Inferior parietal cortex (tissue), 1 donor: Measurements from ENCODE around the gene SNAP29.
"Not testable (repeated sequence)": the region's sequence is repeated elsewhere in the genome, so short reads cannot be mapped to it uniquely, and the experiment has no call there.

Source experiments
- DNase-seq: peaks from one replicate; pipeline ENCODE4 v3.0.0-alpha.2; 2016; ENCODE audit errors: extremely low spot score

The SNAP29 gene

DNA sequence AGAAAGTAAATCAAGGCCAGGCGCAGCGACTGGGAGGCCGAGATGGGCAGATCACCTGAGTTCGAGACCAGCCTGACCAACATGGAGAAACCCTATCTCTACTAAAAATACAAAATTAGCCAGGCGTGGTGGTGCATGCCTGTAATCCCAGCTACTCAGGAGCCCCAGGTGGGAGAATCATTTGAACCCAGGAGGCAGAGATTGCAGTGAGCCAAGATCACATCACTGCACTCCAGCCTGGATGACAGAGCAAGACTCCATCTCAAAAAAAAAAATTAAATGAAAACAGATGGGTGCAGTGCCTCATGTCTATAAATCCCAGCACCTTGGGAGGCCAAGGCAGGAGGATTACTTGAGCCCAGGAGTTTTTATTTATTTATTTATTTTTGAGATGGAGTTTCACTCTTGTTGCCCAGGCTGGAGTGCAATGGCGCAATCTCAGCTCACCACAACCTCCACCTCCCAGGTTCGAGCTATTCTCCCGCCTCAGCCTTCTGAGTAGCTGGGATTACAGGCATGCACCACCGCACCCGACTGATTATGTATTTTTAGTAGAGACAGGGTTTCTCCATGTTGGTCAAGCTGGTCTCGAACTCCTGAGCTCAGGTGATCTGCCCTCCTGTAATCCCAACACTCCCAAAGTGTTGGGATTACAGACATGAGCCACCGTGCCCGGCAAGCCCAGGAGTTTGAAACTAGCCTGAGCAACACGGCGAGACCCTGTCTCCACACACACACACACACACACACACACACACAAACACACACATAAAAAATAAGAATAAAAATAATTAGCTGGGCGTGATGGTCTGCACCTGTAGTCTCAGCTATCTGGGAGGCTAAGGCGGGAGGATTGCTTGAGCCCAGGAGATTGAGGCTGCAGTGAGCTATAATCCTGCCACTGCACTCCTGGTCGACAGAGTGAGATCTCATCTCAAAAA is 42.6 kb downstream of the SNAP29 start:
- not testable (repeated sequence) for DNase-seq

GRCh38 chr22:20903093-20903492 is 44.3 kb downstream of the SNAP29 start:
- DNase-seq = no peak

GRCh38 chr22:20904008-20904979 is 45.5 kb downstream of the SNAP29 start:
- DNase-seq = no peak

GRCh38 chr22:20904980-20905355 is 46.2 kb downstream of the SNAP29 start:
- DNase-seq = no peak

- no peak for DNase-seq
These were observed 46.9 kb downstream of the SNAP29 start for GRCh38 chr22:20905415-20906386.

DNA sequence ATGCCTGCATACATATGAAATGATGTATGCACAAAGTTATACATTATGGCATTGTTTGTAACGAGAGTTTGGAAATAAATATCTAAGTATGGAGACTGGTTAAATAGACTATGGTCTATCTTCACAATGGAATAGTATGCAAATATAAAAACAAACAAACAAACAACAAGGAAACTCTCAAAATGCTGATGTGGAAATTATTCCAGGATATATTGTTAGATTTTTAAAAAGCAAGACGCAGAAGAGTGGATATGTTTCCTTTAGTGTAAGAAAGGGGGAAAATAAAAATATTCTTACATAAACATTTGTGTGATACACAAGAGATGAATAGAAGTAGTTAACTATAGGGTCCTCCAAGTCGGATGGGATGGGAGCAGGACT is 47.6 kb downstream of the SNAP29 start:
- DNase-seq = no peak

- DNase-seq = not testable (repeated sequence)
These were observed 49.9 kb downstream of the SNAP29 start for GRCh38 chr22:20908717-20909116.

- no peak for DNase-seq
These were observed 50.9 kb downstream of the SNAP29 start for GRCh38 chr22:20909543-20910303.

DNA sequence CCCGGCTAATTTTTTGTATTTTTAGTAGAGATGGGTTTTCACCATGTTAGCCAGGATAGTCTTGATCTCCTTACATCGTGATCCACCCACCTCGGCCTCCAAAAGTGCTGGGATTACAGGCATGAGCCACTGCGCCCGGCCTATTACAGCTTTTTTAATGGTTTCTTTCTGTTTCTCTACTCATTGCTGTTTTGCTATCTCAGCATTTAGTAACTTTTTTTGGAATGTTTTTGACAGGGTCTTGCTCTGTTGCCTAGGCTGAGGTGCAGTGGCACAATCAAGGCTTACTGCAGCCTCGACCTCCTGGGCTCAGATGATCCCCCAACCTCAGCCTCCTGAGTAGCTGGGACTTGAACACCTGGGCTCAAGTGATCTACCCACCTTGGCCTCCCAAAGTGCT is 53.7 kb downstream of the SNAP29 start:
- no peak for DNase-seq

GRCh38 chr22:20916916-20917810 is 58.4 kb downstream of the SNAP29 start, which contains the start of gene CRKL:
Gene CRKL, plus strand, starts transcription at chr22:20917407. Its CDS starts 528 bp downstream, at chr22:20917935.
- DNase-seq = peak; percentile 99

GRCh38 chr22:20918663-20919218 is 59.9 kb downstream of the SNAP29 start:
- DNase-seq = no peak

DNA sequence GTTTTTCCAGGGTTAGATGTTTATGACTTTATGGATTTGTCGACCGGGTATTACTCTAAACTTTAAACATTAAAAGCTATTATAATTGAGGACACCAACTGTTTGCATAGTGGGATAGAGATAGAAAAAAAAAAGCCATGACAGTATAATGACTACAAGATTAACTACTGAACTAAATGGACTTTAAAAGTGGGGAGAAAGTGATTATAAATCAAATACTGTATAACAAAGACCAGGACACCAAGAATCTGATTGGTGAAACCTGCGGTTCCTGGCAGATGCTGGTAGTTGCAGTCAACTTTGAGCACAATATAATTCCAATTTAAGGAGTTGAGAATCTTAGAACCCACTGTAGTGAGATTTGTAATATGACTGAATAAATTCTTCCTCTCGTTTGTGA is 60.9 kb downstream of the SNAP29 start:
- no peak for DNase-seq

DNA sequence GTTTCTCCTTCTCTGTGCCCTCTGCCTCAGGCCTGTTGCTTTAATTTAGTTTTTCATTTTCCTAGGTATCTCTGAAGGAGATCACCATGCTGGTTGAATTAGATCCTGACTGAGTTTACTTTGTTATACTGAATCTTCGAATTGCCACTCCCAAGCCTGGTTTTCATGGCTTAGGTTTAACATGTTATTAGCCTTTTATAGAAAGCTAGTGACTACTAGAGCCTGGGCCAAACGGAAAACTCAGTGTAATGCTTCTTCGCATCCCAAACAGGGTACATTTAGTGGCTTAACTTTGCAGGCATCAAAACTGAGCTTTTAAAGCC is 62.0 kb downstream of the SNAP29 start:
- no peak for DNase-seq

GRCh38 chr22:20922141-20922751 is 63.4 kb downstream of the SNAP29 start:
- no peak for DNase-seq

- no peak for DNase-seq
These were observed 67.4 kb downstream of the SNAP29 start for GRCh38 chr22:20926243-20926642.

DNA sequence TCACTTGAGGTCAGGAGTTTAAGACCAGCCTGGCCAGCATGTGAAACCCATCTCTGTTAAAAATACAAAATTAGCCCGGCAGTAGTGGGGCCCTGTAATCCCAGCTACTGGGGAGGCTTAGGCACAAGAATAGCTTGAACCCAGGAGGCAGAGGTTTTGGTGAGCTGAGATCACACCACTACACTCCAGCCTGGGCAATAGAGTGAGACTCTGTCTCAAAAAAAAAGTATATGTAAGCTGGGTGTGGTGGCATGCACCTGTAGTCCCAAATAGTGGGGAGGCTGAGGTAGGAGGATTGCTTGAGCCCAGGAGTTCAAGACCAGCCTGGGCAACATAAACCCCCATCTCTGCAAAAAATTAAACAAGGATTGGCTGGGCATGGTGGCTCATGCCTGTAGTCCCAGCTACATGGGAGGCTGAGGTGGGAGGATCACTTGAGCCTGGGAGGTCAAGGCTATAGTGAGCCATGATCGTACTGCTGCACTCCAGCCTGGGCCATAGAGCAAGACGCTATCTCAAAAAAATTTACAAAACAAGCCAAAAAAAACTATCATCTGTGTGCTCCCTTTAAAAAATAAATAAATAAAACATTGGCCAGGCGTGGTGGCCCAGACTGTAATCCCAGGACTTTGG is 69.2 kb downstream of the SNAP29 start:
- no peak for DNase-seq

DNA sequence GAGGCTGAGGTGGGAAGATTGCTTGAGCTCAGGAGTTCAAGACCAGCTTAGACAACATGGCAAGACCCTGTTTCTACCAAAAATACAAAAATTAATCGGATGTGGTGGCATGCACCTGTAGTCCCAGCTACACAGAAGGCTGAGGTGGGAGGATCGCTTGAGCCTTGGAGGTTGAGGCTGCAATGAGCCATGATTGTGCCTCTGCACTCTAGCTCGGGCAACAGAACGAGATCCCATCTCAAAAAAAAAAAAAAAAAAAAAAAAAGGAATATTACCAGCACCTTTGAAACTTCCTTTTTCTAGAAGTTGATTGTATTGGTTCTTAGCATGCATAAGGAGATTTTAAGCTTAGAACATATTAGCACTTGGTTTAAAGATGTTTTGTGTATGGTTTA is 69.8 kb downstream of the SNAP29 start:
- no peak for DNase-seq

DNA sequence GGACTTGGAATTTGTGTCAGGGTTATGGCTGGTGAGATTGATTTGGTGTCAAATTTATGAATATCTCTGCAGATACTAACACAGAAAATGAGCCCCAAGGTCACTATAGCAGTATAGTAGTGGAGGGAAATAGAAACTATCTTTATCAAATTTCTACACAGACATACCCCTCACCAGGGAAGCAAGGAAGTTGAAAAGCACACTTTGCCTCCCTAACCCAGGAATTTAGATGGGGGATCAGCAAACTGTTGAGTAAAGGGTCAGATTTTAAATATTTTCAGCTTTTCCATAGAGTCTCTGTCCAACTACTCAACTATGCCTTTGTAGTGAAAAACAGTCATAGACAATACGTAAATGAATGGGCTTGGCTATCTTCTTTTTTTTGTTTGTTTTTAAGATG is 71.2 kb downstream of the SNAP29 start:
- no peak for DNase-seq
